Iris pigment epithelial cell (primary cell): ENCODE results near the gene MBP.

Source experiments
- DNase-seq: peaks from one replicate; pipeline ENCODE4 v3.0.0-alpha.2; 2011; ENCODE audit warnings: low read depth

MBP gene

GRCh38 chr18:77133835-77134496 lies 1.4 kb upstream of the MBP start:
- no peak for DNase-seq

GRCh38 chr18:77133051-77133834 lies 660 bp upstream of the MBP start:
- DNase-seq: no peak

GRCh38 chr18:77131652-77132368 lies 773 bp downstream of the MBP start:
- DNase-seq: no peak

GRCh38 chr18:77131100-77131651 lies 1.4 kb downstream of the MBP start:
- peak; percentile 70 for DNase-seq

GRCh38 chr18:77130229-77131099 lies 2.1 kb downstream of the MBP start:
- no peak for DNase-seq

- peak; percentile 95 for DNase-seq
These were observed 3.4 kb downstream of the MBP start for GRCh38 chr18:77129150-77129551.

GRCh38 chr18:77127769-77128671 lies 4.6 kb downstream of the MBP start:
- peak; percentile 94 for DNase-seq

GRCh38 chr18:77124452-77124922 lies 8.1 kb downstream of the MBP start:
- no peak for DNase-seq

GRCh38 chr18:77123320-77124231 lies 9.0 kb downstream of the MBP start:
- no peak for DNase-seq

- DNase-seq: no peak
These were observed 11.1 kb downstream of the MBP start for GRCh38 chr18:77121523-77121922.

- no peak for DNase-seq
These were observed 12.6 kb downstream of the MBP start for GRCh38 chr18:77119851-77120491.

- no peak for DNase-seq
These were observed 13.3 kb downstream of the MBP start for GRCh38 chr18:77119101-77119850.

- DNase-seq: no peak
These were observed 14.1 kb downstream of the MBP start for GRCh38 chr18:77118256-77119090.

- no peak for DNase-seq
These were observed 16.1 kb downstream of the MBP start for GRCh38 chr18:77116201-77117080.

- DNase-seq: no peak
These were observed 17.2 kb downstream of the MBP start for GRCh38 chr18:77115192-77115953.
